DMS 273 treated with DMSO at 0.1 percent for 48 hours (cell line): ENCODE measurements around the gene WDR70.
"Not testable (repeated sequence)": the region's sequence is repeated elsewhere in the genome, so short reads cannot be mapped to it uniquely, and the experiment has no call there.

Source experiments
- DNase-seq: peaks from one replicate; lab custom pipeline; 2025; lab: John Stamatoyannopoulos, UW

The WDR70 gene

DNA sequence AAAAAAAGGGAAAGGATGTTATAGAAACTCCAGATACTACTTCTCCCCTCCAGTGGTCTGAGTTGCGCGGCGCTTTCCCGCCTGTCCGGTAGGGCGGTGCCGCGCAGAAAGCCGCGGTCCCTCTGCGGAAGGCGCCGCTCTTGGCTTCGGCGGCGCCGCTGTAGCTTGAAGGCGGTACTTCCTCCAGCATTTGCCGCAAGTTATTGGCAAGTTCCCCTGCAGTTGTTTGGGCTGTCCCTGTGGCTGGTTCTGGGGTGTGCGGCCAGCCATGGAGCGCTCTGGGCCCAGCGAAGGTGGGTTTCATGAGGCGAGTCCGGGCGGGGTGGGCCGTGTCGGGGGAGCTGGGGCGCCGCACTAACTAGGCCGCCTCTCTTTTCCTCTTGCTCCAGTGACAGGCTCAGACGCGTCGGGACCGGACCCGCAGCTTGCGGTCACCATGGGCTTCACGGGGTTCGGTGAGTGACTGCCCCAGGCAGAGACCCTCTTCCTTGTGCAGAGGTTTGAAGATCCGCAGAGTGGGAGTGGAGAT, at the start of gene WDR70:
WDR70 (plus strand) TSS at position 219 of the 529 bp plus-strand sequence; CDS start at position 269, 50 bp downstream.
- peak; percentile 77 for DNase-seq

DNA sequence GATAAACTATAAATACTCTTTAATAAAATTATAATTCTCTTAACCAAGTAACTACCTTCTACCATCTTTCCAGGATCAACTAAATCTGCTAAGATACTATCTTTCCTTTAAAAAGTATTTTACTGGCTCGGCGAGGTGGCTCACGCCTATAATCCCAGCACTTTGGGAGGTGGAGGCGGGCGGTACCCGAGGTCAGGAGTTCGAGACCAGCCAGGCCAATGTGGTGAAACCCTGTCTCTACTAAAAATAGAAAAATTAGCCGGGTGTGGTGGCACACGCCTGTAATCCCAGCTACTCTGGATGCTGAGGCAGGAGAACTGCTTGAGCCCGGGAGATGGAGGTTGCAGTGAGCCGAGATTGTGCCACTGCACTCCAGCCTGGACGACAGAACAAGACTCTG, 44.4 kb upstream of the WDR70 start:
- not testable (repeated sequence) for DNase-seq

GRCh38 chr5:37342741-37343140, 36.4 kb upstream of the WDR70 start:
- DNase-seq = not testable (repeated sequence)

DNA sequence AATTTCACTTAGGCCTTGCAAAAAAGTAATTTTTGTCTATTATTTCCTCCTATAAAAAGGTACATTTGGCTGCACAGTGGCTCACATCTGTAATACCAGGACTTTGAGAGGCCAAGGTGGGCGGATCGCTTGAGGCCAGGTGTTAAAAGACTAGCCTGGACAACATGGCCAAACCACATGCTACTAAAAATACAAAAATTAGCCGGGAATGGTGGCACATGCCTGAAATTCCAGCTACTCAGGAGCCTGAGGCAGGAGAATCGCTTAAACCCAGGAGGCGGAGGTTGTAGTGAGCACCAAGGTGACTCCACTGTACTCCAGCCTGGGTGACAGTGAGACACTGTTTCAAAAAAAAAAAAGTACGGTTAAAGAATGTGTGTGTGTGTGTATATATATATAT, 24.0 kb upstream of the WDR70 start:
- no peak for DNase-seq

DNA sequence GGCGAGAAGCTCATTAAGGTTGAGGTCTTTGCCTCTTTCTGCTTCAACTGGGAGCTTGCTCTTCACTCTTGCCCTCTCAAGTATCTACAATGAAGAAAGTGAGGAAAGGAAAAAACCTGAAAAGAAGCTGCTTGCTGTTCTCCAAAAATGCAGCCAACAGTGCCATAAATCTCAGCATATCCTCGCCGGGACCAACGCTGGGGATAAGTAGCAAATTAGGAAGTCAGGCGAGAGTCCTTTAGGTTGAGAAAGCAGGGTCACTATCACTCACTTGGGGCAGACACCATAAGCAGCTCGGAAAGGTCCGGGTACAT, 8.6 kb upstream of the WDR70 start:
- DNase-seq = no peak

DNA sequence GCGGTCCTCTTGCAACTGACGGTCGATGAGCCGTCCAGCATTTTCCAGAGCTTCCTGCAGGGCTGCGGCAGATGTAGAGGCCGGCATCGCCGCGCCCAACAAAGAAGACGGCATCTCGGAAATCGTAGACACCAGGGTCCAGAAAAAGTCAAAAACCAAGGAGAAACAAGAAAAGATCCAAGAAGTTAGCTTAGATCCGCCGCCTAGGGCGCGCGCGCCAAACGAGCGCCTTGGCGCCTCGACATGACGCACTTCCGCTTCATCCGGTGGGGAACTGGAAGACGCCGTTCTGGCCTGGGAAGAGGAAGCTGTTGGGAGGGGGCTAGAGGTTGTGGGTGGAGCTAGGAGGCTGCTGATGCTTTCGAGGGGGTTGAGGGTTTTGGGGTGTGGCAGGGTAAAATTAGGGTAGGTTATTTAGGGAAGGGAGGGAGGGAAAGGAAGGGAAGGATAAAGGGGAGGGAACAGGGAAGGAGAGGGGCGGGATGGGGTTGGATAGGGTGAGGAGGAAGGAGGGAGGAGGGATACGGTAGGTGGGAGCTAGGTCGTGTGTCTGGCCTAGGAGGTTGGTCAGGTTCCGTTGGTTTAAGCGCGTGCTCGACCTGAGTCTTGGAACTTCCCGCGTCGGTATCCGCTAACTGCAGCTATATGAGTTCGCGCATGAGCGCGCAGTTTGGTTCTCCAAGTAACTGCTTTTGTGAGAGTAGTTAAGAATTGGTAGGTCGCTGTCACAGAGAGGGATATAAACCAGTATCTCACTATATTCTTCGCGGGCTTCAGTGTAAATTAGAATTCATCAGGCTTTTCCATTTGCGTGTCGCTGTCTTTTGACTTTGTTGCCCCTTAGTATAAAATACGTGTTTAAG, 8.0 kb upstream of the WDR70 start, which contains the start of gene NUP155:
NUP155 (minus strand) TSS at position 243 of the 863 bp plus-strand sequence; CDS start at position 114, 129 bp downstream.
- DNase-seq = peak; percentile 94

GRCh38 chr5:37375091-37375490, 4.0 kb upstream of the WDR70 start:
- no peak for DNase-seq

GRCh38 chr5:37378066-37378465, 1.1 kb upstream of the WDR70 start:
- not testable (repeated sequence) for DNase-seq

DNA sequence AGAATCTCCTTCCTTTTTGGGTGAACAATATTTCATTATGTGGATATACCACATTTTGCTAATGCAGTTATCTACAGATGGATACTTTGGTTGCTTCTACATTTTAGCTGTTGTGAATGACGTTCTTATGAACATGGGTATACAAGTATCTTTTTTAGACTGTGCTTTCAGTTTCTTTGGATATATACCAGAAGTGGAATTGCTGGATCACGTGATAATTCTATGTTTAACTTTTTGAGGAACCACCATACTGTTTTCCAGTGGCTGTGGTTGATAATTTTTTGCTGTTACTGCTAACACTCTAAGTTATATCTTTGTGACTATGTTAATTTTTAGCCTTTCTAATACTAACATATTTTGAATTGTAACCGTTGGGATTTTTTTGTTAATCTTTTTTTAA, 12.5 kb downstream of the WDR70 start:
- no peak for DNase-seq

DNA sequence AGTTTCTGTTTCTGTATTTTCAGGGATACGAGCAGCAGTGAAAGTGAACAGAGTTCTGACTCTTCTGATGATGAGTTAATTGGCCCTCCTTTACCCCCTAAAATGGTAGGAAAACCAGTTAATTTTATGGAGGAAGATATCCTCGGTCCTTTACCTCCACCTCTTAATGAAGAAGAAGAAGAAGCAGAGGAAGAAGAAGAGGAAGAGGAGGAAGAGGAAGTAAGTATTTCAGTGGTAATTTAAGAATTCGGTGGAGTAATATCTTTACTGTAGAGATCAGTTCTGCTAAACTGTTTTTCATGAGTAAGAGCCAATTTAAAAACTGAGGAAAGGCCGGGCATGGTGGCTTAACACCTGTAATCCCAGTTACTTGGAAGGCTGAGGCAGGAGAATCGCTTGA, 17.2 kb downstream of the WDR70 start:
- DNase-seq = no peak

DNA sequence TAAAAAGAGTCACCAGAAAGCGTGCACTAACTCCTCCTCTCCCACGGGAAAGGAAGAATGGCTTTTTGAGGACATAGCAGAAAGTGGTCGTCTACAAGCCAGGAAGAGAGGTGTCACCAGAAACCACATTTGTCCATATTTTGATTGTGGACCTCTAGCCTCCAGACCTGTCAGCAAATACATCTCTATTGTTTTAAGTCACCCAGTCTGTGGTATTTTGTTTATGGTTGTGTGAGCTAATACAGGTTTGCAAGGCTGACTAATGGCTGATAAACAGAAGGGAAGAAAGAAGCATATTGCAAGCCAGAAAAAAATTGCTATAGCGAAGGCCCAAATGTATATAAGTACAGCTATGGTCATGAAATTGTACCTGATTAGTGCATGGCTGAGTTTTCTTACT, 21.4 kb downstream of the WDR70 start:
- no peak for DNase-seq

GRCh38 chr5:37412515-37412914, 33.4 kb downstream of the WDR70 start:
- DNase-seq = no peak

GRCh38 chr5:37415456-37415855, 36.3 kb downstream of the WDR70 start:
- not testable (repeated sequence) for DNase-seq

DNA sequence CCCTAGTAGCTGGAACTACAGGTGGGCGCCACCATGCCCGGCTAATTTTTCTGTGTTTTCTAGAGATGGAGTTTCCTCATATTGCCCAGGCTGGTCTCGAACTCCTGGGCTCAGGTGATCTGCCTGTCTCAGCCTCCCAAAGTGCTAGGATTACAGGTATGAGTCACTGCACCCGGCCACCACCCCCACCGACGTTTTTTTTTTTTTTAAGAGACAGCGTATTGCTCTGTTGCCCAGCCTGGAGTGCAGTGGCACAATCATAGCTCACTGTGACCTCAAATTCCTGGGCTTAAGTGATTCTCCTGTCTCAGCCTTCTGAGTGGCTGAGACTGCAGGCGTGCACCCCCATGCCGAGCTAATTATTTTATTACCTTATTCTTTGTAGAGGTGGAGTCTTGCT, 38.2 kb downstream of the WDR70 start:
- no peak for DNase-seq

GRCh38 chr5:37424441-37424840, 45.3 kb downstream of the WDR70 start:
- no peak for DNase-seq

- no peak for DNase-seq
Observed at GRCh38 chr5:37428044-37428443, 48.9 kb downstream of the WDR70 start.

DNA sequence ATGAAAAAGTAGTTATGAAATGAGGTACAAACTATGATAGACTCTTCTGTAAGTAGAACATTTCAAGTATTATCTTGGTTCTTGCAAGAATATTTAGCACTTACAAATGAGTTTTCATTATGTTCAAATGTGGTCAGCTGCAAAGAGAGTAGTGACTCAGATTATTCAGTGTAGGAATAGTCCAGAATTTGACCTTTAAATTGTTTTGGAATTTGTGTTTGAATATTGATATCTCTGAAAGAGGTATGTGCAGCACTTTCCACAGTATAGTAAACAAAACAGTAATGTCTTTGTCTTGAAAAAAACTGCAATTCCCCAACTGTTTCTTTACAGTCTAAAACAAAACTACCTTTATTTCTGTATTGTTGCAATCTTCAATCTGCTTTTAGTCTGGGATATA, 56.1 kb downstream of the WDR70 start:
- DNase-seq = no peak

GRCh38 chr5:37436146-37436934, 57.2 kb downstream of the WDR70 start:
- DNase-seq = no peak

- DNase-seq = no peak
Observed at GRCh38 chr5:37437711-37438110, 58.6 kb downstream of the WDR70 start.

GRCh38 chr5:37445783-37446182, 66.7 kb downstream of the WDR70 start:
- not testable (repeated sequence) for DNase-seq

- DNase-seq = no peak
Observed at GRCh38 chr5:37448941-37449340, 69.8 kb downstream of the WDR70 start.

- not testable (repeated sequence) for DNase-seq
Observed at GRCh38 chr5:37451991-37452390, 72.9 kb downstream of the WDR70 start.

- not testable (repeated sequence) for DNase-seq
Observed at GRCh38 chr5:37453252-37453651, 74.1 kb downstream of the WDR70 start.
